OCI-LY7 (cell line): ENCODE data around the gene MGMT. TPM values are rescaled to one million over a fixed set of nuclear protein-coding genes. Genes with fewer than 3 reads are reported as not detected.

Source experiments
- BruUV-seq: library from RNA; stranded (reverse); fragments of 400-500 nt; replicated peaks from 2 replicates; lab custom pipeline; 2021; lab: Mats Ljungman, UMichigan
- CTCF ChIA-PET: fragments of 300-600 bp; sonication (Branson Sonifier 250); formaldehyde crosslinking; loops from one replicate; lab custom pipeline; 2022; ENCODE audit warnings: antibody characterized with exemption; ENCODE audit not compliant: unreplicated experiment; lab: Charles Lee
- POLR2A ChIA-PET: fragments of 300-600 bp; sonication (Branson Sonifier 250); formaldehyde crosslinking; loops from one replicate; lab custom pipeline; 2022; ENCODE audit warnings: antibody characterized with exemption; lab: Charles Lee
- DNase-seq: peaks from one replicate; pipeline ENCODE4 v3.0.0-alpha.2; 2015; ENCODE audit warnings: low spot score
- H2AFZ ChIP-seq: fragments of 200-600 bp; sonication (generic), shearing (Covaris generic); 2 replicates; pipeline ENCODE4 v1.6.1; 2014; ENCODE audit warnings: mild to moderate bottlenecking, antibody characterized with exemption, low read length, moderate library complexity
- H3K27ac ChIP-seq: fragments of 200-600 bp; sonication (generic); 2 replicates; pipeline ENCODE4 v1.5.1; 2014; ENCODE audit warnings: mixed run types, low read depth, mild to moderate bottlenecking, moderate library complexity, low read length, inconsistent platforms; ENCODE audit not compliant: poor library complexity, severe bottlenecking
- H3K36me3 ChIP-seq: fragments of 200-600 bp; sonication (generic); 2 replicates; pipeline ENCODE4 v1.6.1; 2014; ENCODE audit warnings: mild to moderate bottlenecking, antibody characterized with exemption, low read length, moderate library complexity, mixed read lengths; ENCODE audit not compliant: insufficient read depth
- H3K4me1 ChIP-seq: fragments of 200-600 bp; sonication (generic); 2 replicates; pipeline ENCODE4 v1.5.1; 2014; ENCODE audit warnings: mild to moderate bottlenecking, low read length; ENCODE audit not compliant: insufficient read depth, poor library complexity, severe bottlenecking
- H3K4me2 ChIP-seq: fragments of 200-600 bp; sonication (generic); 2 replicates; pipeline ENCODE4 v1.6.1; 2014; ENCODE audit warnings: mild to moderate bottlenecking, low read length
- H3K4me3 ChIP-seq: fragments of 200-600 bp; sonication (generic); 2 replicates; pipeline ENCODE4 v1.5.1; 2014; ENCODE audit warnings: mild to moderate bottlenecking, low read depth, low read length; ENCODE audit not compliant: poor library complexity, severe bottlenecking
- H3K79me2 ChIP-seq: fragments of 200-600 bp; sonication (generic); 2 replicates; pipeline ENCODE4 v1.6.1; 2016; ENCODE audit warnings: low read depth, mild to moderate bottlenecking, low read length, moderate library complexity, mixed read lengths; ENCODE audit not compliant: insufficient read depth
- H3K9me2 ChIP-seq: fragments of 200-600 bp; sonication (generic); 2 replicates; pipeline ENCODE4 v1.6.1; 2016; ENCODE audit warnings: mild to moderate bottlenecking, low read length, mixed read lengths; ENCODE audit not compliant: insufficient read depth
- H3K9me3 ChIP-seq: fragments of 200-600 bp; sonication (generic); 2 replicates; pipeline ENCODE4 v1.6.1; 2014; ENCODE audit warnings: mild to moderate bottlenecking, mixed run types, low read length, mixed read lengths
- H4K20me1 ChIP-seq: fragments of 200-600 bp; sonication (generic); 2 replicates; pipeline ENCODE4 v1.6.1; 2014; ENCODE audit warnings: mild to moderate bottlenecking, antibody characterized with exemption, low read length, moderate library complexity, mixed read lengths; ENCODE audit not compliant: insufficient read depth
- CTCF ChIP-seq: fragments of 200-600 bp; sonication (generic); conservative IDR thresholded peaks from 2 replicates; pipeline ENCODE4 v1.5.1; 2014; ENCODE audit warnings: mild to moderate bottlenecking, antibody characterized with exemption, low read length, moderate library complexity, mixed read lengths
- EZH2phosphoT487 ChIP-seq: fragments of 200-600 bp; sonication (generic); IDR thresholded peaks from 2 replicates; pipeline ENCODE4 v1.6.1; 2018; ENCODE audit warnings: low read depth, borderline replicate concordance, mild to moderate bottlenecking, mixed run types, antibody characterized with exemption, low read length, moderate library complexity, mixed read lengths
- intact Hi-C: fragments of 100-400 bp; cut with micrococcal nuclease; formaldehyde crosslinking; loops from one replicate; pipeline ENCODE4 v1.10.0; 2022; ENCODE audit not compliant: unreplicated experiment
- total RNA-seq, 2 experiments: library from RNA; depleted of rRNA in 1 of 2; stranded (reverse); fragments of >200 nt in 1 of 2; shearing (Covaris generic) in 1 of 2; gene quantifications; 2 replicates each; pipeline ENCODE4 v1.2.3, GENCODE V29; 2014 to 2022

Gene MGMT
- total RNA-seq, 2 experiments from 2014 or later: 19.7 to 25.0 TPM

- no peak overlapping the region for H2AFZ ChIP-seq
- no peak for DNase-seq
- TF ChIP-seq EZH2phosphoT487 (no peak), CTCF (no peak)
- H3K9me3 ChIP-seq: no peaks in the 10 kb centered on the region
- H3K4me2 ChIP-seq: no peak overlapping the region
- ChIA-PET POLR2A (interaction anchor here (0.6 kb wide), 2 partner anchors 51 to 450 kb away, joined by 4 to 5 read pairs; no protein-coding TSS in a partner anchor), CTCF (no interaction called here)
- no peaks in the 10 kb centered on the region for H3K36me3 ChIP-seq
- H3K79me2 ChIP-seq: no peaks in the 10 kb centered on the region
- H4K20me1 ChIP-seq: no peaks in the 10 kb centered on the region
- H3K4me1 ChIP-seq: no peaks in the 10 kb centered on the region
- no peaks in the 10 kb centered on the region for H3K9me2 ChIP-seq
- no peak overlapping the region for H3K27ac ChIP-seq
- no peak overlapping the region for H3K4me3 ChIP-seq
- no TSS peak for BruUV-seq
- intact Hi-C loops: no loop called here
Measured at GRCh38 chr10:129725890-129726631, 259.0 kb downstream of the MGMT start.

- no peak overlapping the region for H2AFZ ChIP-seq
- intact Hi-C loops: no loop called here
- no peaks in the 10 kb centered on the region for H3K9me2 ChIP-seq
- no peaks in the 10 kb centered on the region for H4K20me1 ChIP-seq
- no peaks in the 10 kb centered on the region for H3K36me3 ChIP-seq
- no peaks in the 10 kb centered on the region for H3K79me2 ChIP-seq
- no peak overlapping the region for H3K4me3 ChIP-seq
- TF ChIP-seq EZH2phosphoT487 (no peak), CTCF (no peak)
- H3K9me3 ChIP-seq: no peaks in the 10 kb centered on the region
- H3K4me2 ChIP-seq: no peak overlapping the region
- CTCF ChIA-PET: no interaction called here
- no peaks in the 10 kb centered on the region for H3K4me1 ChIP-seq
- H3K27ac ChIP-seq: no peak overlapping the region
- POLR2A ChIA-PET: no interaction called here
- no peak for DNase-seq
- BruUV-seq: no TSS peak
Measured at GRCh38 chr10:129727071-129727470, 260.0 kb downstream of the MGMT start.

- no peak overlapping the region for H3K27ac ChIP-seq
- intact Hi-C loops: no loop called here
- no peak overlapping the region for H3K4me2 ChIP-seq
- CTCF ChIA-PET: no interaction called here
- TF ChIP-seq EZH2phosphoT487 (no peak), CTCF (no peak)
- H2AFZ ChIP-seq: no peak overlapping the region
- H4K20me1 ChIP-seq: no peaks in the 10 kb centered on the region
- no peaks in the 10 kb centered on the region for H3K36me3 ChIP-seq
- no peaks in the 10 kb centered on the region for H3K9me2 ChIP-seq
- no peaks in the 10 kb centered on the region for H3K9me3 ChIP-seq
- no peaks in the 10 kb centered on the region for H3K79me2 ChIP-seq
- BruUV-seq: no TSS peak
- H3K4me1 ChIP-seq: no peaks in the 10 kb centered on the region
- POLR2A ChIA-PET: no interaction called here
- no peak overlapping the region for H3K4me3 ChIP-seq
- DNase-seq: no peak
Measured at GRCh38 chr10:129727495-129727894, 260.5 kb downstream of the MGMT start.
